Tracheal epithelial cell (primary cell): ENCODE results near the gene CD82. TPM values are rescaled to one million over a fixed set of nuclear protein-coding genes. Genes with fewer than 3 reads are reported as not detected.

Experiments
- total RNA-seq: library from RNA; depleted of rRNA; stranded (reverse); fragments of >200 nt; gene quantifications from 2 replicates; pipeline ENCODE4 v1.2.1, GENCODE V29; 2014

The CD82 gene
- 65.0 and 80.7 TPM in 2 replicates for total RNA-seq

GRCh38 chr11:44565211-44565952, at the start of gene CD82:
Gene CD82, plus strand, starts transcription at chr11:44565663. Its CDS starts 29,000 bp downstream, at chr11:44594663.

Other genes with a start within 250 kb of the CD82 start
- gene TSPAN18, start 161.3 kb downstream of the CD82 start, total RNA-seq: 0.72 TPM in 1 of 2 replicates, not detected in the other